ENCODE data around the gene C1QTNF2.

C1QTNF2 gene

DNA sequence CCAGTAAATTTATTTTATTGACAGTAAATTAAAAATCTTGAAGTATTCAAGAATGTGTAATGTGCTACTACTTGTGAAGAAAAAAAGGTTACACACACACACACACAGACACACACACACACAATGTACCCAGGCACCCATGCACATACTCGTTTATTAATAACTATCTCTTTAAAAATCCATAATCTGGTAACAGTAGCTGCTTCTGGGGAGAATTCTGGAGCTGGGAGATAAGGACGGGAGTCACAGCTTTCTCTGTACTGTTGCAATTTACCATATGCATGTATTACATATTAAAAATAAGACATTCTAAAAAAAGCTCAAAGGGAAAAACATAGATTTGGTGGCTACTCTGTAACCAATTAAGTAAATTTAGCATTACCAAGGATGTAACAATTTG lies 7.9 kb upstream of the C1QTNF2 start:
- Histone ChIP-seq H3K9me2 (replicated peaks; ENCODE audit: low read depth, low read length) (no peaks in the 10 kb centered on the region), H3K4me3 (ENCODE audit: low read length, poor library complexity, severe bottlenecking) (no peak overlapping the region), H2AFZ (ENCODE audit: low read length) (no peak overlapping the region), H3K79me2 (ENCODE audit: insufficient read depth, low read length) (no peaks in the 10 kb centered on the region), H3K36me3 (ENCODE audit: insufficient read depth, low read length) (no peaks in the 10 kb centered on the region), H3K4me1 (ENCODE audit: insufficient read depth, low read length, poor library complexity, severe bottlenecking) (no peaks in the 10 kb centered on the region), H3K27me3 (ENCODE audit: insufficient read depth, low read length, poor library complexity, severe bottlenecking) (no peaks in the 10 kb centered on the region), H3K9me3 (ENCODE audit: insufficient read depth, low read depth, low read length) (no peaks in the 10 kb centered on the region), H3F3A (ENCODE audit: low read depth) (no peaks in the 10 kb centered on the region), H4K20me1 (ENCODE audit: insufficient read depth, low read length, poor library complexity, severe bottlenecking) (no peaks in the 10 kb centered on the region), H3K9ac (ENCODE audit: low read depth, low read length, poor library complexity, severe bottlenecking) (no peak overlapping the region), H3K4me2 (ENCODE audit: low read depth, low read length, poor library complexity, severe bottlenecking) (no peak overlapping the region)
- TF ChIP-seq EZH2phosphoT487 (IDR thresholded peaks at IDR 0.05; ENCODE audit: borderline replicate concordance), result no peak
- TF ChIP-seq, protein P1, sequence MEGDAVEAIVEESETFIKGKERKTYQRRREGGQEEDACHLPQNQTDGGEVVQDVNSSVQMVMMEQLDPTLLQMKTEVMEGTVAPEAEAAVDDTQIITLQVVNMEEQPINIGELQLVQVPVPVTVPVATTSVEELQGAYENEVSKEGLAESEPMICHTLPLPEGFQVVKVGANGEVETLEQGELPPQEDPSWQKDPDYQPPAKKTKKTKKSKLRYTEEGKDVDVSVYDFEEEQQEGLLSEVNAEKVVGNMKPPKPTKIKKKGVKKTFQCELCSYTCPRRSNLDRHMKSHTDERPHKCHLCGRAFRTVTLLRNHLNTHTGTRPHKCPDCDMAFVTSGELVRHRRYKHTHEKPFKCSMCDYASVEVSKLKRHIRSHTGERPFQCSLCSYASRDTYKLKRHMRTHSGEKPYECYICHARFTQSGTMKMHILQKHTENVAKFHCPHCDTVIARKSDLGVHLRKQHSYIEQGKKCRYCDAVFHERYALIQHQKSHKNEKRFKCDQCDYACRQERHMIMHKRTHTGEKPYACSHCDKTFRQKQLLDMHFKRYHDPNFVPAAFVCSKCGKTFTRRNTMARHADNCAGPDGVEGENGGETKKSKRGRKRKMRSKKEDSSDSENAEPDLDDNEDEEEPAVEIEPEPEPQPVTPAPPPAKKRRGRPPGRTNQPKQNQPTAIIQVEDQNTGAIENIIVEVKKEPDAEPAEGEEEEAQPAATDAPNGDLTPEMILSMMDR (conservative IDR thresholded peaks at IDR 0.05; ENCODE audit: low read length), result no peak

DNA sequence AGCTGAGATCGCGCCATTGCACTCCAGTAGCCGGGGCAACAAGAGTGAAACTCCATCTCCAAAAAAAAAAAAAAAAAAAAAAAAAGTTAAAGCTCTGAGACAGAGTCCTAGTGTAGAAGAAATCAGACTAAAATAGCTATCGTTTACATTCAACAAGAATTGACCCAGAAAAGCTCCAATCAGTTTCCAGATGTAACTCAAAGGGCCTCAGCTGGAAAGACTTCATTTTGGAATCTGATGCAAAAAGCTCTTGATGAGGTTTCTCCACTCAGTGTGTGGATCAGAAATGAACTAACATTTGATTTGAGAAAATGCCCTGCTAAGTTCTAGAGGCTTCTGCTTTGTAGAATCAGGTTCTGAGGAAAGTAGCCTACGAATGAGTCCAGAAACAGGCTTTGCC lies 7.2 kb upstream of the C1QTNF2 start:
- Histone ChIP-seq H2AFZ (ENCODE audit: low read length) (no peak overlapping the region), H3K4me2 (ENCODE audit: low read depth, low read length, poor library complexity, severe bottlenecking) (no peak overlapping the region), H3K9ac (ENCODE audit: low read depth, low read length, poor library complexity, severe bottlenecking) (no peak overlapping the region), H3K79me2 (ENCODE audit: insufficient read depth, low read length) (no peaks in the 10 kb centered on the region), H3K4me1 (ENCODE audit: insufficient read depth, low read length, poor library complexity, severe bottlenecking) (no peaks in the 10 kb centered on the region), H3K27me3 (ENCODE audit: insufficient read depth, low read length, poor library complexity, severe bottlenecking) (no peaks in the 10 kb centered on the region), H3K9me3 (ENCODE audit: insufficient read depth, low read depth, low read length) (no peaks in the 10 kb centered on the region), H3K9me2 (replicated peaks; ENCODE audit: low read depth, low read length) (no peaks in the 10 kb centered on the region), H3K36me3 (ENCODE audit: insufficient read depth, low read length) (no peaks in the 10 kb centered on the region), H4K20me1 (ENCODE audit: insufficient read depth, low read length, poor library complexity, severe bottlenecking) (no peaks in the 10 kb centered on the region), H3K4me3 (ENCODE audit: low read length, poor library complexity, severe bottlenecking) (no peak overlapping the region), H3F3A (ENCODE audit: low read depth) (no peaks in the 10 kb centered on the region)
- TF ChIP-seq, protein P1 (conservative IDR thresholded peaks at IDR 0.05; ENCODE audit: low read length), result no peak
- no peak for TF ChIP-seq EZH2phosphoT487 (IDR thresholded peaks at IDR 0.05; ENCODE audit: borderline replicate concordance)

DNA sequence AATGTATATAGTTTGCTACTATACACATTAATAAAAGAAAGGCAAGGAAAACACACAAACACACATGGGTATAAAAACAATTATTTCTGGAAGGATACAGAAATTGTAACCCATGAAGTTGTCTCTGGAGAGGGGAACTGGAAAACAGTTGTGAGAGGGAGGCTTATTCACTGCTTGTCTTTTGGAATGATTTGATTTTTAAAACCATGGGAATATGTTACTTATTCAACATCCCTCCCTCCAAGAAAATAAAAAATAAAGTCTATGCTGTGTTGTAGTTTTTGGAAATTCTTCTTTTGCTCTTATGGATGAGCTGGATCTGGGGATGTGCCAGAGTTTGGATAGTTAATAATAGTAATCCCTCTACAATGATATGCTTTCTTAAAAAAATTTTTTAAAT lies 6.0 kb upstream of the C1QTNF2 start:
- no peak overlapping the region for H3K4me3 ChIP-seq (ENCODE audit: low read length, poor library complexity, severe bottlenecking)
- no peak overlapping the region for H3K9ac ChIP-seq (ENCODE audit: low read depth, low read length, poor library complexity, severe bottlenecking)
- H3K9me3 ChIP-seq (ENCODE audit: insufficient read depth, low read depth, low read length), result no peaks in the 10 kb centered on the region
- H3K4me2 ChIP-seq (ENCODE audit: low read depth, low read length, poor library complexity, severe bottlenecking), result no peak overlapping the region
- no peak overlapping the region for H2AFZ ChIP-seq (ENCODE audit: low read length)
- no peaks in the 10 kb centered on the region for H3K9me2 ChIP-seq (replicated peaks; ENCODE audit: low read depth, low read length)
- H4K20me1 ChIP-seq (ENCODE audit: insufficient read depth, low read length, poor library complexity, severe bottlenecking), result no peaks in the 10 kb centered on the region
- H3K79me2 ChIP-seq (ENCODE audit: insufficient read depth, low read length), result no peaks in the 10 kb centered on the region
- H3K4me1 ChIP-seq (ENCODE audit: insufficient read depth, low read length, poor library complexity, severe bottlenecking), result no peaks in the 10 kb centered on the region
- H3F3A ChIP-seq (ENCODE audit: low read depth), result no peaks in the 10 kb centered on the region
- H3K36me3 ChIP-seq (ENCODE audit: insufficient read depth, low read length), result no peaks in the 10 kb centered on the region
- TF ChIP-seq, protein P1 (conservative IDR thresholded peaks at IDR 0.05; ENCODE audit: low read length), result no peak
- no peak for TF ChIP-seq EZH2phosphoT487 (IDR thresholded peaks at IDR 0.05; ENCODE audit: borderline replicate concordance)
- H3K27me3 ChIP-seq (ENCODE audit: insufficient read depth, low read length, poor library complexity, severe bottlenecking), result no peaks in the 10 kb centered on the region

Data from Loucy (cell line).